ENCODE data around the gene MT1H.
"Not testable (repeated sequence)": the region's sequence is repeated elsewhere in the genome, so short reads cannot be mapped to it uniquely, and the experiment has no call there.

MT1H gene

GRCh38 chr16:56665286-56666261, 4.0 kb upstream of the MT1H start:
- not testable (repeated sequence) for DNase-seq (ENCODE audit: low read depth, low spot score)

- no peak for DNase-seq (ENCODE audit: low read depth, low spot score)
Observed at GRCh38 chr16:56667581-56668571, 1.7 kb upstream of the MT1H start, which contains the start of gene MT1G. Gene MT1G, minus strand, starts transcription at chr16:56668065. Its CDS starts 72 bp downstream, at chr16:56667993.

- DNase-seq (ENCODE audit: low read depth, low spot score): no peak
Observed at GRCh38 chr16:56669840-56670619, 416 bp downstream of the MT1H start.

- no peak for DNase-seq (ENCODE audit: low read depth, low spot score)
Observed at GRCh38 chr16:56670620-56670934, 963 bp downstream of the MT1H start.

- DNase-seq (ENCODE audit: low read depth, low spot score): not testable (repeated sequence)
Observed at GRCh38 chr16:56671691-56672090, 2.1 kb downstream of the MT1H start.

GRCh38 chr16:56672171-56672570, 2.6 kb downstream of the MT1H start:
- not testable (repeated sequence) for DNase-seq (ENCODE audit: low read depth, low spot score)

- no peak for DNase-seq (ENCODE audit: low read depth, low spot score)
Observed at GRCh38 chr16:56672761-56673536, 3.3 kb downstream of the MT1H start.

GRCh38 chr16:56673921-56674320, 4.3 kb downstream of the MT1H start:
- no peak for DNase-seq (ENCODE audit: low read depth, low spot score)

- DNase-seq (ENCODE audit: low read depth, low spot score): not testable (repeated sequence)
Observed at GRCh38 chr16:56674570-56674969, 5.0 kb downstream of the MT1H start.

- no peak for DNase-seq (ENCODE audit: low read depth, low spot score)
Observed at GRCh38 chr16:56675685-56676210, 6.1 kb downstream of the MT1H start.

- DNase-seq (ENCODE audit: low read depth, low spot score): no peak
Observed at GRCh38 chr16:56677474-56677873, 7.9 kb downstream of the MT1H start.

GRCh38 chr16:56679078-56679730, 9.6 kb downstream of the MT1H start:
- DNase-seq (ENCODE audit: low read depth, low spot score): no peak

- no peak for DNase-seq (ENCODE audit: low read depth, low spot score)
Observed at GRCh38 chr16:56679818-56680217, 10.2 kb downstream of the MT1H start.

- DNase-seq (ENCODE audit: low read depth, low spot score): no peak
Observed at GRCh38 chr16:56681939-56682702, 12.5 kb downstream of the MT1H start, which contains the start of gene MT1X. Gene MT1X, plus strand, starts transcription at chr16:56682470. Its CDS starts 71 bp downstream, at chr16:56682541.

- DNase-seq (ENCODE audit: low read depth, low spot score): no peak
Observed at GRCh38 chr16:56682703-56683397, 13.2 kb downstream of the MT1H start.

- no peak for DNase-seq (ENCODE audit: low read depth, low spot score)
Observed at GRCh38 chr16:56683424-56684172, 14.0 kb downstream of the MT1H start.

- DNase-seq (ENCODE audit: low read depth, low spot score): no peak
Observed at GRCh38 chr16:56684256-56684925, 14.8 kb downstream of the MT1H start.

Measured in iPS DF 19.7 (cell line).